GM19397 (cell line): ENCODE results near the gene CENPU.
"Not testable (repeated sequence)": the region's sequence is repeated elsewhere in the genome, so short reads cannot be mapped to it uniquely, and the experiment has no call there.

Experiments
- ATAC-seq: cut with Tn5 transposase; IDR thresholded peaks from one replicate; pipeline ENCODE4 v1.9.1; 2021; ENCODE audit warnings: mild to moderate bottlenecking, moderate library complexity; ENCODE audit not compliant: unreplicated experiment

CENPU gene

GRCh38 chr4:184752496-184753275 is 18.8 kb upstream of the CENPU start:
- no peak for ATAC-seq

- ATAC-seq, result no peak
Measured at GRCh38 chr4:184751585-184751956, 17.7 kb upstream of the CENPU start.

DNA sequence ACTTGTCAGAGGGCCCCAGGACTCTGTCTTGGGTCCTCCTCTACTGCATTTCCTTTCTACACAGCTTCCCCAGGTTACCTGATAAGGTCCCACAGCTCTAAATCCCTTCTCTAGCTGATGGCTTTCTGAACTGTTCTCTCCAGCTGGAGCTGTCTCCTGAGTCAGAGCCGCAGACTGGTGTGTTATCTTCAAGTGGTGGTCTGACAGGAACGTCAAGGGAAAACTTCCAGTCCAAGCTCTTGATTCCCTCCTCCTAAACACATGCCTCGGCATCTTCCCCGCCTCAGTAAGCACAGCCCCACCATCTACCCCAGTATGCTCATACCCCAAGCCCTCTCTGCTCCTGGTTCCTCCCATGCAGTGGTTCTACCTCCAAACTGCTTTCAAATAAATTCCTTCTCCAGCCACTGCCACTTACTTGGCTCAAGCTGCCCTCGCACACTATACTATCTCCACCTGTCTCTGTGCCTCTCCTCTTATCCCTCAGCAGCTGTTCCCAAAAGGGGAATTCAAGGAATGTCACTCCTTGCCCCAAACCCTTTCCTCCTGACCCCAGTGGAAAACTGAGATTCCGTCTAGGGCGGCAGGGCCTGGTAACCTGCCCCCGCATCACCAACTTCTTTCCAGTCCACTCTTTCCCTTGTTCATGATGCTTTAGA is 17.2 kb upstream of the CENPU start:
- no peak for ATAC-seq

DNA sequence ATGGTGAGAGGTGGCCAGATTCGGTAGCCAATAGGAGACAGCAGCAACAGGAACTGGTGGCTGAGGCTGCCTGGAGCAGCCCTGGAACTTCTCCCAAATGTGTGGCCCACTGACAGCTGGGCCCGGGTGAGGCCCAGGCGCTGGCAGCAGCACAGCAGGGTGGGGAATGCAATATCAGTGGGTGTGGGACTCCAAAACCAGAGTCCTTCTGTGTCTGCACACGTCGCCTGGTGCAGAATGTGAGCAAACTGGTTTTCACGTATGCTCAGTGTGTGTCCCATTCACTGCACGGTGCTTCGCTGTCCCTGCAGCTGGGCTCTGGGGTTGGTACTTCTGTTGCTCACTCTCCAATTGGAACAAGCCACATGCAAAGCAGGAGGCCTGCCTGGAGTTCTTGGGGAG is 14.4 kb upstream of the CENPU start:
- no peak for ATAC-seq

- no peak for ATAC-seq
Measured at GRCh38 chr4:184747034-184747830, 13.3 kb upstream of the CENPU start.

DNA sequence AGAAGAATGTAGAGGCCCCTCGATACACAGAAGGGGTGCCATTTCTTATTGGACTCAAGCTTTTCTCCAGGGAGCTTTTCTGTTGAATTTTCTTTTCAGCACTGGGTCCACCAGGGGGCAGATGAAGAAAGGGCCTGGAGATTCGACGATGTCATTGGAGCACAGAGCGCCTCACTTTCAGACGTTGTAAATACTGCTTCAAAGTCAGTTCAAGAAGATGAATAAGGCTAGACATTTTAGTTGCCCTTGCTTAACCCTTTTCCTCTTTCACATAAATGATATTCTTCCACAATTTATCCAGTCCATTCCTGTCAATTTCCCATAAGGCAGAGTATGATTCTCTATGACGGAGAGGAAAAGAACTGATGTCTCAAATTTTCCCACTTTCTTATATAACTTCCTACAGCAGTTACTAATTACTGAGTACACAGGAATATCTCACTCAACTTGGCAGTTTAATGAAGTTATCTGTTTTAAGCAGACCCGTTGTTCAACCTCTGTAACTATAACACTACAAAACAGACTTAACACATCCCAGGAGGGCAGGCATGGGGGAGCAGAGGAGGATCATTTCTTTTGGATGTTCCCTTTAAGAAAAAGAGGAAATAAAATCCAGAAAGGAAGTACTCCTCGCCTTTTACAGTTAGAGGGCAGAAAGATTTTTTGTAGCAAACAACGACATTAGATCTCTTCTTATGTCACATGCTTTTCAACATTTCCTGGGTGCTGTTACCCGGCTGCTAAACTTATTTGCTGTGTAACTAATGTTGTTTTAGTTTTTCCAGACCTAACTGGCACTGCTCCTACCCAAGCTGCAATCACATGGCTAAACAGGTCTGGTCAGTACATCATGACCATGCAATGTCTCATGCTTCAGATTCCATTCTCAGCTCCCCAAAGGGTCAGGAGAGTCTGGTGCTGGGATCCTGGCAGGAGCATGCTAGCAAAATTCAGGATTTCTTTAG is 12.2 kb upstream of the CENPU start:
- ATAC-seq, result no peak

GRCh38 chr4:184744236-184744635 is 10.3 kb upstream of the CENPU start:
- ATAC-seq, result no peak

GRCh38 chr4:184743650-184744049 is 9.8 kb upstream of the CENPU start:
- no peak for ATAC-seq

DNA sequence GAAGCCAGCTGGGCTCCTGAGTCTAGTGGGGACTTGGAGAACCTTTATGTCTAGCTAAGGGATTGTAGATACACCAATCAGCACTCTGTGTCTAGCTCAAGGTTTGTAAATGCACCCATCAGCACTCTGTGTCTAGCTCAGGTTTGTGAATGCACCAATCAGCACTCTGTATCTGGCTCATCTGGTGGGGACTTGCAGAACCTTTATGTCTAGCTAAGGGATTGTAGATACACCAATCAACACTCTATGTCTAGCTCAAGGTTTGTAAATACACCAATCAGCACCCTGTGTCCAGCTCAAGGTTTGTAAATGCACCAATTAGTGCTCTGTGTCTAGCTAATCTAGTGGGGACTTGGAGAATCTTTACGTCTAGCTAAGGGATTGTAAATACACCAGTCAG is 7.8 kb upstream of the CENPU start:
- not testable (repeated sequence) for ATAC-seq

DNA sequence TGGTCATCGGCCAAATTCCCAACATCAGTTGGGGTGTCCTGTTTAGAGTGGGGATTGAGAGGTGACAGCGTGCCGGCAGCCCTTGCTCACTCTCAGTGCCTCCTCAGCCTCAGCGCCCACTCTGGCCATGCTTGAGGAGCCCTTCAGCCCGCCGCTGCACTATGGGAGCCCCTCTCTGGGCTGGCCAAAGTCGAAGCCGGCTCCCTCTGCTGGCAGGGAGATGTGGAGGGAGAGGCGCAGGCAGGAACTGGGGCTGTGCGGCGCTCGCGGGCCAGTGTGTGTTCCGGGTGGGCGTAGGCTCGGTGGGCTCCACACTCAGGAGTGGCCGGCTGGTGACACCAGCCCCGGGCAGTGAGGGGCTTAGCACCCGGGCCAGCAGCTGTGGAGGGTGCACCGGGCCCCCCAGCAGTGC is 7.1 kb upstream of the CENPU start:
- no peak for ATAC-seq

- not testable (repeated sequence) for ATAC-seq
Measured at GRCh38 chr4:184739575-184739974, 5.7 kb upstream of the CENPU start.

DNA sequence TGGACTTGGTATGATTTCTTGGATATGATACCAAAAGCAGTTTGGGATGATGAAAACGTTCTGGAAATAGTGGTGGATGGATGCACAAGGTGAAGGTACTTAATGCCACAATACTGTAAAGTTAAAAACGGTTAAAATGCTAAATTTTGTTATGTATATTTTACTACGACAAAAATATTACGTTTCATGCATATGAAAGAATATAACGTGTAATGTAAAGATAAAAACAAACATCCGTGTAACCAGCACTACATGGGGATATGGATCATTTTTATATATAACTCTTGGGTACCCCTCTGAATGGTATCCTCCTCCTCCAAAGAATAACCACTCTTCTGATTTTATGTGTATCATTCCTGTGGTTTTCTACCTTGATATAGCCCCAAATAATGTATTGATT is 862 bp upstream of the CENPU start:
- ATAC-seq, result no peak

GRCh38 chr4:184732126-184732525 is 1.8 kb downstream of the CENPU start:
- no peak for ATAC-seq

- ATAC-seq, result no peak
Measured at GRCh38 chr4:184731056-184731455, 2.8 kb downstream of the CENPU start.

DNA sequence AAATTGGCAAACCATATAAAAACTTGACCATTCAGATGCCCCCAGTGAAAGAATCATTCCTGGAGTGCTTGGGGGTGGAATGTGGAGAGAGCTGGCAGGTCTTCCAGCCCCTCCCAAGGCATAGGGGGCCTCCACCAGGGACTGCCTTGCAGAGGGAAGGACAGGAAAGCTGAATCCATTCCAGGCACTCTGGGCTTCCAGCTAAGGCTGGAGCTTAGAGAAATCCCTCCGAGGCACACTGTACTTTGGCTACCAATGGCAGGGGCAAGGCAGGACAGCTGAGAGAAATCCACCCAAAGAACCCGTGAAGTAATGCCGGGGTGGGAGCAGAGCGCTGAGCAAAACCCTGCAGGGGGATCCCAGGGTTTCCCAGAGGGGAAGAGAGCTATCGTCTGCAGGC is 4.0 kb downstream of the CENPU start:
- ATAC-seq, result no peak

GRCh38 chr4:184728858-184729257 is 5.0 kb downstream of the CENPU start:
- ATAC-seq, result no peak

- ATAC-seq, result no peak
Measured at GRCh38 chr4:184727430-184727829, 6.5 kb downstream of the CENPU start.

DNA sequence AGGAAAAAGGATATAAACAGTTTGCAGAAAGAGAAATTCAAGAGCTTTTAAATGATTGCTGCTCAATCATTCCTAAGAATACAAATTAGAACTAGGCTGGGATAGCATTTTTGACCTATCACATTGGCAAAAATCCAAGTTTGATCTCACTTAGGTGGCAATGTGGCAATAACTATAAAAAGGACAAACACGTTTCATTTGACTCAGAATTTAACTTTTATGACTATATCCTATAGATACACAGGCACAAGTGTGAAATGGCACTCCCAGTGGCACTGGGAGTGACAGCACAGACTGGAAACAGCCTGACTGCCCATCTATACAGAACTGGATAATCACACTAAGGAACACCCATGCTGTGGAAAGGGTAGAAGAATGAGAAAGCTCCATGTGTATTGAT is 11.1 kb downstream of the CENPU start:
- no peak for ATAC-seq

DNA sequence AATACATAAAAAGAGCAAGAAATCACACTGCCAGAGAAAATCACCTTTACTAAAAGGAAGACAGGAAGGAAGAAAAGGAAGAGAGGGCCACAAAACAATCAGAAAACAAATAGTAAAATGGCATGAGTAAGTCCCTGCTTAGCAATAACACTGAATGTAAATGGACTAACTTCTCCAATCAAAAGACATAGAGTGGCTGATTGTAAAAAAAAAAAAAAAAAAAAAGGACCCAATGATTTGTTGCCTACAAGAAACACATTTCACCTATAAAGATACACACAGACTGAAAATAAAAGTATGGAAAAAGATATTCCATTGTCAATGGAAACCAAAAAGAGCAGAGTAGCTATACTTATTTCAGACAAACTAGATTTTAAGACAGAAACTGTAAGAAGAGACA is 12.6 kb downstream of the CENPU start:
- no peak for ATAC-seq

- no peak for ATAC-seq
Measured at GRCh38 chr4:184719407-184719806, 14.5 kb downstream of the CENPU start.

GRCh38 chr4:184715526-184715925 is 18.4 kb downstream of the CENPU start:
- no peak for ATAC-seq
